Nucleus accumbens (tissue), 56 donors: ENCODE data around the gene SLC19A1.
"Not testable (repeated sequence)": the region's sequence is repeated elsewhere in the genome, so short reads cannot be mapped to it uniquely, and the experiment has no call there.

ENCODE experiments used
- DNase-seq, 56 donors: peaks; one replicate each; lab custom pipeline; 2025; lab: John Stamatoyannopoulos, UW

SLC19A1 gene

GRCh38 chr21:45577801-45578175 lies 35.5 kb upstream of the SLC19A1 start:
- no peak for DNase-seq

GRCh38 chr21:45576838-45577737 lies 34.8 kb upstream of the SLC19A1 start:
- DNase-seq: no peak

- no peak for DNase-seq
Measured at GRCh38 chr21:45575993-45576837, 34.0 kb upstream of the SLC19A1 start.

- DNase-seq: no peak
Measured at GRCh38 chr21:45575304-45575992, 33.2 kb upstream of the SLC19A1 start.

- no peak for DNase-seq
Measured at GRCh38 chr21:45574691-45575090, 32.5 kb upstream of the SLC19A1 start.

- no peak for DNase-seq
Measured at GRCh38 chr21:45574081-45574501, 31.9 kb upstream of the SLC19A1 start.

GRCh38 chr21:45573452-45574035 lies 31.3 kb upstream of the SLC19A1 start:
- no peak for DNase-seq

- no peak for DNase-seq
Measured at GRCh38 chr21:45572783-45573451, 30.7 kb upstream of the SLC19A1 start.

GRCh38 chr21:45572231-45572630 lies 30.0 kb upstream of the SLC19A1 start:
- DNase-seq: no peak

GRCh38 chr21:45571641-45572040 lies 29.4 kb upstream of the SLC19A1 start:
- DNase-seq: no peak

- no peak for DNase-seq
Measured at GRCh38 chr21:45570826-45571601, 28.8 kb upstream of the SLC19A1 start.

- DNase-seq: no peak
Measured at GRCh38 chr21:45570071-45570470, 27.8 kb upstream of the SLC19A1 start.

GRCh38 chr21:45568383-45568782 lies 26.1 kb upstream of the SLC19A1 start:
- no peak for DNase-seq

GRCh38 chr21:45564137-45564536 lies 21.9 kb upstream of the SLC19A1 start:
- DNase-seq: not testable (repeated sequence)

GRCh38 chr21:45562965-45563364 lies 20.7 kb upstream of the SLC19A1 start:
- DNase-seq: no peak

- no peak for DNase-seq
Measured at GRCh38 chr21:45562402-45562801, 20.2 kb upstream of the SLC19A1 start.

- DNase-seq: not testable (repeated sequence)
Measured at GRCh38 chr21:45561241-45561640, 19.0 kb upstream of the SLC19A1 start.

GRCh38 chr21:45560106-45561021 lies 18.1 kb upstream of the SLC19A1 start:
- DNase-seq: no peak
